Erythroblast (primary cell): ENCODE measurements around the gene ADCY1.
"Not testable (repeated sequence)": the region's sequence is repeated elsewhere in the genome, so short reads cannot be mapped to it uniquely, and the experiment has no call there.

Source experiments
- DNase-seq, 2 experiments: peaks; one replicate each; lab custom pipeline; 2025; lab: John Stamatoyannopoulos, UW
- GATA1 ChIP-seq: IDR thresholded peaks from 2 replicates; pipeline ENCODE4 v1.6.1; 2011; ENCODE audit warnings: low read depth, mild to moderate bottlenecking, control low read depth, low read length, moderate library complexity
- POLR2A ChIP-seq: IDR thresholded peaks from 2 replicates; pipeline ENCODE4 v1.6.1; 2011; ENCODE audit warnings: mild to moderate bottlenecking, low read length

Gene ADCY1

GRCh38 chr7:45717537-45718235, 143.5 kb downstream of the ADCY1 start:
- no peak for TF ChIP-seq GATA1
- TF ChIP-seq POLR2A: no peak
- peak in 1 of 2 experiments; percentile 15 for DNase-seq

DNA sequence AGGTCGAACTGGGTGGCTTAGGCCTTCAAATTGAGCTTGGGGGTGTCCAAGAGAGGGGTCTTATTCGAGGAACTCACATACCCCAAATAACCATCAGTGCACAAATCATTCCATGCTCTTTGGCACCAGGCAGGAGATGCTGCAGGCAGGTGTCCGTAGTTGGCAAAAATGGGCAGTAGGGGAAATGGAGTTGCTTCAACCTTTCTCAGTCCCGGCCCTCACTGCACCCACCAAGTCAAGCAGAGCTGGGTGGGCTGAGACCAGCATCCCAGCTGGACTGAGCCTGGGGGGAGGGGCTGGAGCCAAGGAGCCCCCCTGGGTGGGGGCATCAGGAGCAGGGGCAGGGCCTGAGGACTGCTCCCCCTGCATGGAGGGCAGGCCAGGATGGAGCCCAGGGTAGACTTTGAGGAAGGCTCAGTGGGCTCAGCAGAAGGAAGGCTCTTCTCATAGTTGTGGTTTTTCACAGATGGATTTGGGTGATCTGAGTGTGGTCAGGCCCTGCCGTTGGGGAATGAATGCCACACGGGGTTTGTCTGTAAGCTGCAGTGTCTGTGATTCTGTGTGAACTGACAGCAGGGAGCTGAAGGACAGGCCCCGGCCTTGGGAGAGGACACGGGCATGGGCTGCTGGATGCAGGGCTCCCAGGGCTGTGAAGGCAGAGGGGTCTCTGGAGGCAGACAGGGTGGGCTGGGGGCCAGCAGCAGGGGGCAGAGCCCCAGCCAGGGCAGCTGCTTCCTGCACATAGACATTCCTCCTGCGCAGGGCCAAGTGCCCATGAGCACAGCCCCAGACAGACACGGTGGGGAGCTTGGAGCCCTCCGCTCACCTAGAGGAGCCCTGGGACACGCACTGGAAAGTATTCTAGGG, 144.5 kb downstream of the ADCY1 start:
- TF ChIP-seq GATA1 (no peak), POLR2A (no peak)
- DNase-seq: no peak

DNA sequence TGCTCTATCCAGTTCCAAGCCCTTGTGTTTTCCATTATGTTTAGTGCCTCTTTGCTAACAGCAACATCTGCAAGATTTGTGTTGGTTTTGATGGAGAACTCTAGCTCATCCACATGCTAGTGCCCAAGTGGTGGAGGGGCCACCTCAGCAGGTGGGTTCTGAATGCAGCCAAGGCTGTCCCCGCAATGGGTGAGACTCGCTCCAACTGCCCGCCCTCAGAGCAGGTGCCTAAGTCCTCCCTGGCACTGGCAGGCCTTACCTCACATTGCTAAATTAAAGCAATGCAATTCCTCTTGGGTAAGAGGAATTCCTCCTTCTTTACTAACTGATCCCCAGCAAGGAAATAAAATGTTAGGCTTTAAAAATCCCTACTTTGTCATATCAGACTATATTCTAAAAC, 146.8 kb downstream of the ADCY1 start:
- no peak for DNase-seq

GRCh38 chr7:45721686-45722598, 147.8 kb downstream of the ADCY1 start:
- no peak for DNase-seq
- TF ChIP-seq POLR2A (no peak), GATA1 (no peak)

More for the DNA sequence above, 146.8 kb downstream of the ADCY1 start:
- no peak for TF ChIP-seq POLR2A
- no peak for TF ChIP-seq GATA1

- DNase-seq: not testable (repeated sequence)
These were observed 151.1 kb downstream of the ADCY1 start for GRCh38 chr7:45725231-45725630.

DNA sequence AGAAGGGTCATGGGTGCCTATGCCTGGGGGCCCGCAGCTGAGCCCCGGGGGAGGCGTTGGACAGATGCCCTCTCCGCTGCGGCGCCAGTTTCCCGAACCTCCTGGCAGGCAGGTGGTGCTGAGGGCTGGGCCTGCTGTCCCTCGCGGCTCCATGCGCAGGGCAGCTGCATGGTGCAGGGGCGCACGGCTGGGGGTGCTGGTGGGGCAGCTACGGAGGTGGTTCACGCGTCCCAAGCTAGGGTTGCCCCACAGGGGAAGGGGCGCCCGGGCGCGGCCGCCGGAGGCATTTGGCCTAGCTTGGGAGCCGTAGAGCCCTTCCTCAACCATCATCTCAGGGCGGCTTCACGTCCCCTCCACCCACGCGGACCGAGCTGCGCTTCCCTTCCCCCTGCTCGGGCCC, 152.7 kb downstream of the ADCY1 start:
- no peak for DNase-seq
- TF ChIP-seq POLR2A (no peak), GATA1 (no peak)

- DNase-seq: peak in 1 of 2 experiments; percentile 22
These were observed 157.7 kb downstream of the ADCY1 start for GRCh38 chr7:45731692-45732443.

DNA sequence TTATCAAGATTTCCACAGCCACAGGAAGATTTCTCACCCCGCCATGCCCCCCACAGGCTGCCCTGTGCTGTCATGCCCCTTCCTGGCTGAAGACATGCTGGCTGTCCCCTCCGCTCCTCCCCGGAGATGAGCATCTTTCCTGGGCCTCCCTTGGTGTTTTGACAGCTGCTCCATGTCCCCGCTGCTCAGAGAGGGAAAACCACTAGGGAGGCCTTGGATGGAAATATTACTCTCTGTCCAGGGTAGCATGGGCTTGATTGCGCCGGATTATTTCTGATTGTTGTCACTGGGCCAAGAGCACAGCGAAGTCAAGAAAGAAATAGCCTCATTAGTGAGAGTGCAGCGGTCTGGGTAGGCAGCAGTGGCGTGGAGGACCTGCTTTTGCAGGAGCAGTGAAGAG, 164.8 kb downstream of the ADCY1 start:
- DNase-seq: not testable (repeated sequence)

GRCh38 chr7:45740573-45740972, 166.4 kb downstream of the ADCY1 start:
- not testable (repeated sequence) for DNase-seq

GRCh38 chr7:45748976-45749375, 174.8 kb downstream of the ADCY1 start:
- peak in 1 of 2 experiments; percentile 1 for DNase-seq

GRCh38 chr7:45751352-45751751, 177.2 kb downstream of the ADCY1 start:
- not testable (repeated sequence) for DNase-seq

DNA sequence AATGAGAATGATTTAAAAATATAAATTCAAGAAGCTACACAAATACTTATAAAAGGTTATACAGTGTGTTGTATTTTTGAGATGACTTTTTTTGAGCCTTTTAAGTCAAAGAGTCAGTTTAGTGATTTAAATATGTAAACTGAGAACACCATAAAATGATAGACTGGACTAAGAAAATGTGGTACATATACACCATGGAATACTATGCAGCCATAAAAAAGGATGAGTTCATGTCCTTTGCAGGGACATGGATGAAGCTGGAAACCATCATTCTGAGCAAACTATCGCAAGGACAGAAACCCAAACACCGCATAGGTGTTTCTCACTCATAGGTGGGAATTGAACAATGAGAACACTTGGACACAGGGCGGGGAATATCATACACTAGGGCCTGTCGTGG, 182.2 kb downstream of the ADCY1 start:
- DNase-seq: not testable (repeated sequence)

GRCh38 chr7:45756757-45757156, 182.6 kb downstream of the ADCY1 start:
- DNase-seq: peak; percentile 5 to 29

- DNase-seq: peak in 1 of 2 experiments; percentile 21
These were observed 185.3 kb downstream of the ADCY1 start for GRCh38 chr7:45759464-45759863.

DNA sequence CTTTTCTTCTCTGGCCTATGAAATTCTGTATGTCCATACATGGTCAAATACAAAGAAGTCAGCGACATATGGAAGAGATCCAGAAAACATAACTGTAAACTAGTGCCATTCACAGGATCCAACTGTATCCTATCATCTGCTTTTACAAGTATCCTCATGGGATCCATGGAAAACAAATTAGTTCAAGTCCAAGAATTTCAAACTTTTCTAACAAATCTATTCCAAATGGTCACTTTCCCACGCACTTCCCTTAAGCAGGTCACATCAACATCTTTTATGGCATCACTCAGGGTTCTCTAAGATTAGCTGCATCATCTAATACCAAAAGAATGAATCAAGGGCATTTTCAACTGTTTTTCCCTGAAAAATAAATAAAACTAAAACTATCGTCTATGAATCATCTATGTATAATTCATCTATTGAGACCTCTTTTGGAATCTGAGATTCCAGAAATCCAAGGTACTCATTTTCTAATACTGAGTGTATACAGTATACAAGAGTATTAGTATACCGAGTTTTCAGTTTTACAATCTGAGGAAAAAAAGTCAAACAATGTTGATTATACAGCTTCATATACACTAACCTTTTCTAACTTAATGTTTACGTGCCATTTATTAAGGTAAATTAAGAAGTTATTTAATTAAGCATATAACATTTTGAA, 187.5 kb downstream of the ADCY1 start:
- not testable (repeated sequence) for DNase-seq

DNA sequence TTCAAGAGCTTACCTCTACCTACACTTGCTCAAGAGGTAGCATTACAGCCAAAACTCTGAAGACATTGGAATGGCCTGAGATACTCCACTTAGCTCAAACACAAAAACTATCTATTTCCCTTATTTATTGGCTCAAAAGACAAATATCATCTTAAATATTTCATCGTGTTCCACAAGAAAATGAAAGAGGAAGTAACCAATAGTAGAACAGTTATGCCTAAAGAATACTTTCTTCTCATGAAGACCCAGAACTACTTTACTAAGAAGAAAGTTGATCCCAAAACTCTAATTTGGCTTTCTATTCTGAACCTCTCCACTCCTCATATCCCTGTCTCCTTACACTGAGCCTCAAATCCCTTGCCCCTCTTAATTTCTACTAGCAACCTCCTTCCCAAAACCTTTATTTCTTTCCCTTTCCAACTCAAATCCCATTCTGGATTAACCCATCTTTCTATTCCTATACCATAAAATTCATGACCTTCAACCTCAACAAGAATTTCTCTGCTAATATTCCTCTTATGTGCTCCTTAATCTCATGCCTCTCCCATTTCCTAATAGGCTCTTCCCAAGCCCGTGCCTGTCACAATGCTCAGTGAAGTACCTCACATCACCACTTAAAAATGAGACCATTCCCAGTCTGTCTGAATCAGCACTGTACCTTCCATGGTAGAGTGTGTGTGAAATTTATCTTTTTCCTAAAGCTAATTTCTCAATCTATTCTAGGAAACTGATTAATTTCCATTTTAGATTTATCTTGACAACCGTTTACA, 188.2 kb downstream of the ADCY1 start:
- not testable (repeated sequence) for DNase-seq
